ENCODE data around the gene NMNAT2.

NMNAT2 gene

DNA sequence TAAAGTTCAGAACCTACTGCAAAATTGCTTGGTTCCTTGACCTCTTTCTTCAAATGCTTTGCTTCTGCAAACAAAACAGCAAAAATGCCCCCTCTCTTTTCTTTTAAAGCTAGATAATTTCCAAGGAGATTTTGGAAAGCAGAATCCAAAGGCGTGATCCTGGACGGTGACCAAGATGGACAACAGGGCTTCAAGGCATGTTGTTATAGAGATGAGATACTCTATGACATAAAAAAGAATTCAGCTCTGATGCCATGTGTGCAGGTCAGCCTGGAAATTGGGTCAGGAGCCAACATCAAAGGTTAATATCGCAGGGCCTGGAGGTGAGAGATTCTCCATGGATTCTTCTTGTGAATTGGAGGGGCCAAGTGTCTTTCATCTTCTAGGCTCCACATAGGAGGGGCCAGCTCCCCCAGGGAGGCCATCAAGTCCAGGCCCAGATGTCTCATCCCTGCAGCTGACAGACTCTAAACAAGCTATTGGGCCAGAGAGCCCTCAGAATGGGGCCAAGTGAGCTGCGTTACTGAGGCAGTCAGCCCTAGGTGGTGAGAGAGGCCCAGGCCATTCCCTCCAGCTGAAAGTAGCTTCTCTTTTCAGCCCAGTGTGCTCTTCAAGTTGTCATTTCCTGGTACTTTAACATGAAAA, 45.5 kb downstream of the NMNAT2 start:
- no peak for TF ChIP-seq POLR2AphosphoS5 (IDR thresholded peaks at IDR 0.05; ENCODE audit: low read depth, low read length)
- no peak for TF ChIP-seq TAF1 (IDR thresholded peaks at IDR 0.05; ENCODE audit: borderline replicate concordance, insufficient read depth, low read length)
- no peak for TF ChIP-seq SIN3A (IDR thresholded peaks at IDR 0.05; ENCODE audit: borderline replicate concordance, insufficient read depth, low read length)
- no peak for TF ChIP-seq FOXP2 (optimal IDR thresholded peaks at IDR 0.05; ENCODE audit: borderline replicate concordance, extremely low read depth, extremely low read length, insufficient read depth)
- TF ChIP-seq, protein P1, sequence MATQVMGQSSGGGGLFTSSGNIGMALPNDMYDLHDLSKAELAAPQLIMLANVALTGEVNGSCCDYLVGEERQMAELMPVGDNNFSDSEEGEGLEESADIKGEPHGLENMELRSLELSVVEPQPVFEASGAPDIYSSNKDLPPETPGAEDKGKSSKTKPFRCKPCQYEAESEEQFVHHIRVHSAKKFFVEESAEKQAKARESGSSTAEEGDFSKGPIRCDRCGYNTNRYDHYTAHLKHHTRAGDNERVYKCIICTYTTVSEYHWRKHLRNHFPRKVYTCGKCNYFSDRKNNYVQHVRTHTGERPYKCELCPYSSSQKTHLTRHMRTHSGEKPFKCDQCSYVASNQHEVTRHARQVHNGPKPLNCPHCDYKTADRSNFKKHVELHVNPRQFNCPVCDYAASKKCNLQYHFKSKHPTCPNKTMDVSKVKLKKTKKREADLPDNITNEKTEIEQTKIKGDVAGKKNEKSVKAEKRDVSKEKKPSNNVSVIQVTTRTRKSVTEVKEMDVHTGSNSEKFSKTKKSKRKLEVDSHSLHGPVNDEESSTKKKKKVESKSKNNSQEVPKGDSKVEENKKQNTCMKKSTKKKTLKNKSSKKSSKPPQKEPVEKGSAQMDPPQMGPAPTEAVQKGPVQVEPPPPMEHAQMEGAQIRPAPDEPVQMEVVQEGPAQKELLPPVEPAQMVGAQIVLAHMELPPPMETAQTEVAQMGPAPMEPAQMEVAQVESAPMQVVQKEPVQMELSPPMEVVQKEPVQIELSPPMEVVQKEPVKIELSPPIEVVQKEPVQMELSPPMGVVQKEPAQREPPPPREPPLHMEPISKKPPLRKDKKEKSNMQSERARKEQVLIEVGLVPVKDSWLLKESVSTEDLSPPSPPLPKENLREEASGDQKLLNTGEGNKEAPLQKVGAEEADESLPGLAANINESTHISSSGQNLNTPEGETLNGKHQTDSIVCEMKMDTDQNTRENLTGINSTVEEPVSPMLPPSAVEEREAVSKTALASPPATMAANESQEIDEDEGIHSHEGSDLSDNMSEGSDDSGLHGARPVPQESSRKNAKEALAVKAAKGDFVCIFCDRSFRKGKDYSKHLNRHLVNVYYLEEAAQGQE (IDR thresholded peaks at IDR 0.05; ENCODE audit: insufficient read depth in 1 of 2, low read depth in 2 of 2, low read length in 2 of 2), result no peak

DNA sequence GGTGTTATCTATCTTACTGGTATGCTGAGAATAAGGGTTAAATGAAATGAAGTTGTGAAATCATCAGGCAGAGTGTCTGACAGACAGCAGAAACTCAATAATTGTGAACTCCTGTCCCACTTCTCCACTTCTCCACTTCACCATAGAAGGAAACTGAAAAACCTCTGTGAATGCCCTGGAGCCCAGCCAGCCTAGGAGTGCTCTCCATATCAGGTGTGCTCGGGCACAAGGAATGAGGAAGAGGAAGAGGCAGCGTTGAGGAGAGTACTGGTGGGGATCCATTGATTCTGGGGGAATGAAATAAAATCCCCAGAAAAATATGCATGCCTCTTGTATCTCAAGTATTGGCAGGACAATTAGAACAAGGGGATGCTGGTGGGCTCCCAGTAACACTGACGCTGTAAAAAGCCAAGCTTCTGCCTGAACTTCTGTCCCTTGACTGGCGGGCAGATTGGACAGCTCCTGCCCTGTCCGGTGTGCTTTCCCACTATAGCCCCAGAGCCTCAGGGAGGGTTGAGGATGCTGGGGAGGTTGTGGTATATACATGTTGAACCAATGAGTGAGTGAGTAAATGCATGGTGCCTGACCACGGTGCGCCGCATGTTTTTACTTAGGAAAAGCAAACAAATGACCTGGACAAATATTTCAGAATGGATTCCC, 47.7 kb downstream of the NMNAT2 start:
- TF ChIP-seq FOXP2 (optimal IDR thresholded peaks at IDR 0.05; ENCODE audit: borderline replicate concordance, extremely low read depth, extremely low read length, insufficient read depth), result no peak
- TF ChIP-seq, protein P1 (IDR thresholded peaks at IDR 0.05; ENCODE audit: insufficient read depth in 1 of 2, low read depth in 2 of 2, low read length in 2 of 2), result peak in 1 of 2 experiments; percentile 76; a peak in 1 of 4 replicates

DNA sequence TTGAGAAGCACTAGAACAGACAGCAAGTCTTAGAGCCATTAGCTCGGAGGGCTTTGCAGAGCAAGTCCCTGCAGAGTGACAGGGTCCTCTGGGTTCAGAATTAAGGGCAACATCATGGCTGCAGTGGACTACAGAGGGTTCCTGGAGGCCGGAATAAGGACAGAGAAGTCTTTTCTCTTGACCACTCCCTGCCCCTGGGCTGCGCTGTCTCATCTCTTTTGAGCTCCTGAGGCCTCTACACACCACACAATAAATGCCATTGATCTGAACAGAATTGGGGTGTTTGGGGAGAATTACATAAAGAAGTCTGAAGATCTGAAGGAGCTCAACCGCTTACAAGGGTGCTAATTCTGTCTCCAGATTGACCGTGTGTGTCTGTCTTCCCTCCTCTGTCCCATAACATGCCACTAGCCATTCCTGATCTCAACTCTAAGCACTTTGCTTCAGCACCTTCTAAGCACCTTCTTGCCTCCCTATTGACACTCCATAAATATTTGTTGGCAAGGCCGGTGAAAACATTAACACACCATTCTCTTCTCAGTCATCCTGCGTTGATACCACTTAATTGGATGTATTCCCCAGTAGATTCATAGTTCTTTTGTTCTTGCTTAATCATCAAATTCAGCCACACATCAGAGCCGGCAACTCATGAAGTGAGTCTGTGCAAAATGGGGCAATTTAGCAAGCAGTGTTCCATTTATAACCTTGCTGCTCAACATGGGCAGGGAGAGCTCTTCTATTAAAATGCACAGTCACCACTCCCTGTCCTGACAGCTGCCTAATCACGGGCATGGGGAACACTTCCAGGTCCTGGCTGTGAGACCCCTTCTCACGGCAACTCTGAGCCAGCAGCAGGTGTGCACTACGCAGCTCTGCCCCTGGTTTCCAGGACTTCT, 49.7 kb downstream of the NMNAT2 start:
- TF ChIP-seq POLR2AphosphoS5 (IDR thresholded peaks at IDR 0.05; ENCODE audit: low read depth, low read length) (no peak), SIN3A (IDR thresholded peaks at IDR 0.05; ENCODE audit: borderline replicate concordance, insufficient read depth, low read length) (no peak), FOXP2 (optimal IDR thresholded peaks at IDR 0.05; ENCODE audit: borderline replicate concordance, extremely low read depth, extremely low read length, insufficient read depth) (no peak), TAF1 (IDR thresholded peaks at IDR 0.05; ENCODE audit: borderline replicate concordance, insufficient read depth, low read length) (no peak)
- TF ChIP-seq, protein P1 (IDR thresholded peaks at IDR 0.05; ENCODE audit: insufficient read depth in 1 of 2, low read depth in 2 of 2, low read length in 2 of 2), result no peak

DNA sequence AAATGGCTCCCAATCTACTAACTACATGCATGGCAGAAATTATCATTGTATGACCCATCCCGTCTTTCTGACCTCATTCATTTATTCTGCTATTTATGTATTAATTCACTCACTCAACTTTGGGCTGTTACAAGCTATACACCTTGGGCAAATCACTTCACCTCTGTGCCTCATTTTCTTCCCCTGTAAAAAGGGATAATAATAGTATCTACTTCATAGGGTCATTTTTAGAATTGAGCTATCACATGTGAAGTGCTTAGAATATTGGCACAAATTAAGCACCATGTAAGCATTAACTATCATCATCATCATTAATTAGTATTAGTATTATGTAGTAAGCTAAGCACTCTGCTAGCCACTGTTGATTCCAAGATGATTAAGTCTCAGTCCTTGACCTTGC, 52.1 kb downstream of the NMNAT2 start:
- TF ChIP-seq SIN3A (IDR thresholded peaks at IDR 0.05; ENCODE audit: borderline replicate concordance, insufficient read depth, low read length) (no peak), FOXP2 (optimal IDR thresholded peaks at IDR 0.05; ENCODE audit: borderline replicate concordance, extremely low read depth, extremely low read length, insufficient read depth) (no peak)

GRCh38 chr1:183365676-183366075, 52.5 kb downstream of the NMNAT2 start:
- TF ChIP-seq FOXP2 (optimal IDR thresholded peaks at IDR 0.05; ENCODE audit: borderline replicate concordance, extremely low read depth, extremely low read length, insufficient read depth), result no peak
- TF ChIP-seq, protein P1 (IDR thresholded peaks at IDR 0.05; ENCODE audit: insufficient read depth in 1 of 2, low read depth in 2 of 2, low read length in 2 of 2), result no peak
- no peak for TF ChIP-seq SIN3A (IDR thresholded peaks at IDR 0.05; ENCODE audit: borderline replicate concordance, insufficient read depth, low read length)
- TF ChIP-seq POLR2AphosphoS5 (IDR thresholded peaks at IDR 0.05; ENCODE audit: low read depth, low read length), result no peak
- TF ChIP-seq TAF1 (IDR thresholded peaks at IDR 0.05; ENCODE audit: borderline replicate concordance, insufficient read depth, low read length), result no peak

Measured in PFSK-1 (cell line).